Measurements from ENCODE around the gene GOLGA8M.
"Not testable (repeated sequence)": the region's sequence is repeated elsewhere in the genome, so short reads cannot be mapped to it uniquely, and the experiment has no call there.

DNA sequence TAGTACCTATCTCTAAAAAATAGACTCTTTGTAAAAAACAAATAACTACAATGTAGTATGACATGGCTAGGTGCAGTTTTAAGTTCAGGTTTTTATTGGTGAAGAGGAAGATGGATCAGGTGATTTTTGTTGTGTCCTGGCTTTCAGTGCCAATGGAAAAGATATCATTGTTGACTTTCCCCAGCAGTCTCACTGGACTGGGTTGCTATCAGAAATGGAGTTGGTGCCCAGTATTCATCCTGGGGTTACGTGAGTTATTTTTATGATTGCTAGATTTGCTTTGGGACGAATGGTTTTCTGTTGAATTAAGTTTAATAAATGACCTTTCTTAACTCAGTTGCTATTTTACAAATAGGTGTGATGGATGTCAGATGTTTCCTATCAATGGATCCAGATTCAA is 38.7 kb downstream of the GOLGA8M start:
- TF ChIP-seq CTCF (IDR thresholded peaks at IDR 0.05 in 8 of 11, conservative IDR thresholded peaks at IDR 0.05 in 3 of 11); POLR2A (IDR thresholded peaks at IDR 0.05): not testable (repeated sequence)

Data from spleen (tissue), 7 donors.